Endothelial cell of umbilical vein (primary cell): ENCODE results near the gene SERINC2.

Experiments used
- CTCF ChIP-seq, 2 donors: IDR thresholded peaks; 1 replicate in 1 of 2; 2 replicates in 1 of 2; pipeline ENCODE4 v1.5.1; 2011; ENCODE audit warnings: low read length in 2 of 2, mild to moderate bottlenecking in 2 of 2, moderate library complexity in 2 of 2, control low read depth in 1 of 2, inconsistent platforms in 1 of 2, low read depth in 1 of 2; ENCODE audit not compliant: insufficient read depth in 1 of 2; ENCODE audit errors: extremely low read depth in 1 of 2
- MAX ChIP-seq: IDR thresholded peaks from 2 replicates; pipeline ENCODE4 v1.6.1; 2011; ENCODE audit not compliant: insufficient read depth, insufficient read length
- POLR2A ChIP-seq: IDR thresholded peaks from 2 replicates; pipeline ENCODE4 v1.6.1; 2012; ENCODE audit warnings: low read depth, mild to moderate bottlenecking, control low read depth, low read length
- POLR2AphosphoS5 ChIP-seq: IDR thresholded peaks from 2 replicates; pipeline ENCODE4 v1.6.1; 2012; ENCODE audit warnings: low read depth, mild to moderate bottlenecking, control low read depth, low read length, moderate library complexity; ENCODE audit not compliant: insufficient read depth

GRCh38 chr1:31393463-31393862, 19.6 kb upstream of the SERINC2 start:
- TF ChIP-seq CTCF (IDR thresholded peaks at IDR 0.05; ENCODE audit: extremely low read depth in 1 of 2, insufficient read depth in 1 of 2, low read depth in 1 of 2, low read length in 2 of 2), result no peak
- TF ChIP-seq POLR2A, result no peak
- no peak for TF ChIP-seq POLR2AphosphoS5
- TF ChIP-seq MAX, result no peak
